Fibroblast of the aortic adventitia (primary cell): ENCODE data around the gene ELMO1. TPM values are rescaled to one million over a fixed set of nuclear protein-coding genes. Genes with fewer than 3 reads are reported as not detected.
A peak's percentile ranks its signal among the peaks of the same experiment; 100 is the strongest.

Experiments
- DNase-seq: peaks from one replicate; pipeline ENCODE4 v3.0.0-alpha.2; 2010; ENCODE audit warnings: low read depth
- H3K4me3 ChIP-seq: 2 replicates; pipeline ENCODE4 v1.5.1; 2011; ENCODE audit warnings: low read depth, mild to moderate bottlenecking, control low read depth, low read length, moderate library complexity
- CTCF ChIP-seq: IDR thresholded peaks from 2 replicates; pipeline ENCODE4 v1.5.1; 2011; ENCODE audit warnings: mild to moderate bottlenecking, low read length, control low read depth, inconsistent platforms; ENCODE audit not compliant: insufficient read depth
- total RNA-seq: library from RNA; depleted of rRNA; stranded (reverse); fragments of >200 nt; gene quantifications from 2 replicates; pipeline ENCODE4 v1.2.3, GENCODE V29; 2012; ENCODE audit warnings: low replicate concordance

The ELMO1 gene
- total RNA-seq, 1 donor = 1.3 TPM

GRCh38 chr7:37027557-37028341 lies 420.9 kb downstream of the ELMO1 start:
- H3K4me3 ChIP-seq = no peak overlapping the region
- peak; percentile 2 for DNase-seq
- TF ChIP-seq CTCF = no peak

GRCh38 chr7:37027104-37027503 lies 421.6 kb downstream of the ELMO1 start:
- TF ChIP-seq CTCF = no peak

GRCh38 chr7:37018954-37019353 lies 429.7 kb downstream of the ELMO1 start:
- DNase-seq = no peak
- no peak overlapping the region for H3K4me3 ChIP-seq
- no peak for TF ChIP-seq CTCF

More at GRCh38 chr7:37027104-37027503, 421.6 kb downstream of the ELMO1 start:
- DNase-seq = no peak
- no peak overlapping the region for H3K4me3 ChIP-seq

GRCh38 chr7:37016064-37016878 lies 432.4 kb downstream of the ELMO1 start:
- H3K4me3 ChIP-seq = no peak overlapping the region
- no peak for DNase-seq
- no peak for TF ChIP-seq CTCF

- no peak for DNase-seq
- no peak for TF ChIP-seq CTCF
- no peak overlapping the region for H3K4me3 ChIP-seq
Observed at GRCh38 chr7:37015353-37016034, 433.2 kb downstream of the ELMO1 start.

- TF ChIP-seq CTCF = no peak
- DNase-seq = no peak
- H3K4me3 ChIP-seq = no peak overlapping the region
Observed at GRCh38 chr7:37013771-37014170, 434.9 kb downstream of the ELMO1 start.
